ENCODE data around the gene BCAS3.
A peak's percentile ranks its signal among the peaks of the same experiment; 100 is the strongest.

Gene BCAS3

GRCh38 chr17:61402073-61402541, 724.5 kb downstream of the BCAS3 start:
- H3K4me3 Mint-ChIP-seq: peak overlapping the region; percentile 33
- no peaks in the 10 kb centered on the region for H3K36me3 Mint-ChIP-seq (ENCODE audit: low read depth)
- no peak for TF ChIP-seq CTCF (IDR thresholded peaks at IDR 0.05)
- H3K27me3 Mint-ChIP-seq (ENCODE audit: low read depth, poor library complexity): peaks cover 93% of the 10 kb centered on the region
- H3K4me1 Mint-ChIP-seq: peaks cover 36% of the 10 kb centered on the region
- H3K27ac Mint-ChIP-seq: no peak overlapping the region
- no peaks in the 10 kb centered on the region for H3K9me3 Mint-ChIP-seq
- no peak for DNase-seq

DNA sequence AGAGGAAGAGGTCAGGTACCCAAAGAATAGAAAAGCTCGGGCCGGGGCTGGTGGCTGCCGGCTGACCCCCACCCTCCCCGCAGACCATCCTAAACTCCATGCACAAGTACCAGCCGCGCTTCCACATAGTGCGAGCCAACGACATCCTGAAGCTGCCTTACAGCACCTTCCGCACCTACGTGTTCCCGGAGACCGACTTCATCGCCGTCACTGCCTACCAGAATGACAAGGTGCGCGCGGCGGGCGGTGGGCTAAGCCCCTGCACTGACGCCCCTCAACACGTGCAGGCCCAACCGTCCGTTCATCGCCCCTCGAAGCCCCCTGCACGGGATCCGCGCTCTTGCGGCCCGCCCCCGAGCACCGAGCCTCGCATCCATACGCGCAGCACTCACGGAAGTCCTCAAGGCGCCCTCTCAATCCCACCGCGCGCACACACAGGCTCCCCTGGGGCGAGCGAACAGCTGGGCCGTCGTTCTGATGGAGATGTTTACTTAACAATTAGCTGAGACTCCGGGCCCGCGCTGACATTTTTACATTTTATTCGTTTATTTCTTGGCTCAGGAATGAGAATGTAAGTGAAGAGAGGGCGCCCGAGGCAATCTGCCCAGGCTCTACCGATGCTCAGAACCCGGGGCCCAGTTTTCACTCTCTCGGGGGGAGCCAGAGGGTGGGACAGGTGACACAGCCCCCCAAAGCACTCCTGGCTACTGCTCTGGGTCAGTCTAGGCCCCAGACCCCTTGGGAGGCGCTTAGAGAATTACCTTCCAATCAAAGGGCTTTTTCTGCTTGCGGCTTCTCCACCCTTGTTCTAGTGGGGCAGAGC, 725.5 kb downstream of the BCAS3 start:
- H3K36me3 Mint-ChIP-seq (ENCODE audit: low read depth): no peaks in the 10 kb centered on the region
- no peak for TF ChIP-seq CTCF (IDR thresholded peaks at IDR 0.05)
- peaks cover 30% of the 10 kb centered on the region for H3K4me1 Mint-ChIP-seq
- no peak overlapping the region for H3K27ac Mint-ChIP-seq
- no peaks in the 10 kb centered on the region for H3K9me3 Mint-ChIP-seq
- DNase-seq: no peak
- peaks cover 94% of the 10 kb centered on the region for H3K27me3 Mint-ChIP-seq (ENCODE audit: low read depth, poor library complexity)
- peak overlapping the region; percentile 33 for H3K4me3 Mint-ChIP-seq

DNA sequence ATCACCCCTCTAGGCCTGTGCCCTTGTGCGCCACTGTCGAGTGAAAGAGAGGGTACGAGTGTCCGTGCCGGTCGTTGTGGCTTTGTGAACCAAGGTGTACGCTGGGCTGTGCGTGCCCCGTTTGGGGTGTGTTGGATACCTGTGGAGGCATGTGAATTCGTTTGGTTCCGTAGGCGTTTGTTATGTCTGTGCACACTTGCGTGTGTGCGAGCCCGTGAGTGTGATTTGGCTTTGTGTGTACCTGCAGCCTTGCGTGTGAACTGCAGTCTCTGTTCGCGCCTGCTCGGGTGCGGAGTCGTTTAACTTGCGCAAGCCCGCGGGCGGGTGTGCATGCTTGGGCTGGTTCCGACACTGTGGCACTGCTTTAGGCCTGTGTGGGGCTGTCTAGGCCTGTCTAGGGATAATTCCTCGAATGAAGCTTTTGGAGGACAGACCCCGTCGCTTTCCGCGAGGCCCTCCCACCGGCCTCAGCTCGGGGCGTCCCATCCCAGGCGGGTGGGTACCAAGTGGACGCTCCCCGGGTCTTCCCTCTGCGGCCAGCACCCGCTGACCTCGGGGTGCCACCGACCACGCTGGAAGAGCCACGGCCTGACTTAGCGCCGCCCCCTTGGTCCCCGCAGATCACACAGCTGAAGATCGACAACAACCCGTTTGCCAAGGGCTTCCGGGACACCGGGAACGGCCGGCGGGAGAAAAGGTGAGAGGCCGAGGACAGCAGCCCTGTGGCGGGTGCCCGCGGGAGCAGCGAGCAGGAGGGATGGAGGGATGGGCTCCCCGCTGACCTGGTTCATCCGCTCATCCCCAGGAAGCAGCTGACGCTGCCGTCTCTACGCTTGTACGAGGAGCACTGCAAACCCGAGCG, 726.4 kb downstream of the BCAS3 start:
- Mint-ChIP-seq H3K27ac (no peak overlapping the region), H3K9me3 (no peaks in the 10 kb centered on the region), H3K36me3 (ENCODE audit: low read depth) (no peaks in the 10 kb centered on the region), H3K27me3 (ENCODE audit: low read depth, poor library complexity) (peaks cover 94% of the 10 kb centered on the region), H3K4me1 (peaks cover 29% of the 10 kb centered on the region), H3K4me3 (peak overlapping the region; percentile 48)
- no peak for DNase-seq
- TF ChIP-seq CTCF (IDR thresholded peaks at IDR 0.05): no peak

DNA sequence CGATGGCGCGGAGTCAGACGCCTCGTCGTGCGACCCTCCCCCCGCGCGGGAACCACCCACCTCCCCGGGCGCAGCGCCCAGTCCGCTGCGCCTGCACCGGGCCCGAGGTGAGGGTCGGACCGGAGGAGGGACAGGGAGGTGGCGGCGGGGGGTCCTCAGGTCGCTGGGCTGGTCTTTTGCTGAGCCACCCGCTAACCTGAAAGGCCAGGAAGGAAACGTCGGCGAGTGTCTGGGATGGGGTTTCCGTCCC, 726.9 kb downstream of the BCAS3 start:
- TF ChIP-seq CTCF (IDR thresholded peaks at IDR 0.05): no peak
- DNase-seq: no peak
- no peaks in the 10 kb centered on the region for H3K36me3 Mint-ChIP-seq (ENCODE audit: low read depth)
- H3K4me3 Mint-ChIP-seq: no peak overlapping the region
- H3K4me1 Mint-ChIP-seq: peaks cover 29% of the 10 kb centered on the region
- H3K27ac Mint-ChIP-seq: no peak overlapping the region
- H3K9me3 Mint-ChIP-seq: no peaks in the 10 kb centered on the region
- peaks cover 92% of the 10 kb centered on the region for H3K27me3 Mint-ChIP-seq (ENCODE audit: low read depth, poor library complexity)

DNA sequence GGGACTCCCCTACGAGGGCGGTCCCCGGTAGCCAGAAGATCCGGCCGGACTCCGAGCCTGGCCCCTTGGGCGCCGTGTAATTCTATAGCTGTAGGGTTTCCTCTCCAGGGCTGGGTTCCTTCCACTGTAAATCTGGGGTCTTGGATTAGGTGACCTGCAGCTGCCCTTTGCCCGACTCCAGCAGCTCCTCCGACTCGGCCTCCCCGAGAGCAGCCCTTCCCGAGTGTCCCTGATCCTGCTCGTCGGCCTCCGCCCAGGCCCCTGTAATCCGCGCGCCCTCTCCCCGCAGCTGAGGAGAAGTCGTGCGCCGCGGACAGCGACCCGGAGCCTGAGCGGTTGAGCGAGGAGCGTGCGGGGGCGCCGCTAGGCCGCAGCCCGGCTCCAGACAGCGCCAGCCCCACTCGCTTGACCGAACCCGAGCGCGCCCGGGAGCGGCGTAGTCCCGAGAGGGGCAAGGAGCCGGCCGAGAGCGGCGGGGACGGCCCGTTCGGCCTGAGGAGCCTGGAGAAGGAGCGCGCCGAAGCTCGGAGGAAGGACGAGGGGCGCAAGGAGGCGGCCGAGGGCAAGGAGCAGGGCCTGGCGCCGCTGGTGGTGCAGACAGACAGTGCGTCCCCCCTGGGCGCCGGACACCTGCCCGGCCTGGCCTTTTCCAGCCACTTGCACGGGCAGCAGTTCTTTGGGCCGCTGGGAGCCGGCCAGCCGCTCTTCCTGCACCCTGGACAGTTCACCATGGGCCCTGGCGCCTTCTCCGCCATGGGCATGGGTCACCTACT, 727.4 kb downstream of the BCAS3 start:
- TF ChIP-seq CTCF (IDR thresholded peaks at IDR 0.05): no peak

More for the DNA sequence above, 727.4 kb downstream of the BCAS3 start:
- H3K27ac Mint-ChIP-seq: no peak overlapping the region
- no peaks in the 10 kb centered on the region for H3K36me3 Mint-ChIP-seq (ENCODE audit: low read depth)
- peak; percentile 75 for DNase-seq
- H3K9me3 Mint-ChIP-seq: no peaks in the 10 kb centered on the region
- peaks cover 95% of the 10 kb centered on the region for H3K27me3 Mint-ChIP-seq (ENCODE audit: low read depth, poor library complexity)
- peak overlapping the region; percentile 60 for H3K4me3 Mint-ChIP-seq
- H3K4me1 Mint-ChIP-seq: peaks cover 29% of the 10 kb centered on the region

All from nephron progenitor cell (in vitro differentiated cells).